ENCODE data around the gene ANTXR1. TPM values are rescaled to one million over a fixed set of nuclear protein-coding genes. Genes with fewer than 3 reads are reported as not detected.

ANTXR1 gene
- total RNA-seq, 1 donor from 2014 or later, result 81.2 TPM

DNA sequence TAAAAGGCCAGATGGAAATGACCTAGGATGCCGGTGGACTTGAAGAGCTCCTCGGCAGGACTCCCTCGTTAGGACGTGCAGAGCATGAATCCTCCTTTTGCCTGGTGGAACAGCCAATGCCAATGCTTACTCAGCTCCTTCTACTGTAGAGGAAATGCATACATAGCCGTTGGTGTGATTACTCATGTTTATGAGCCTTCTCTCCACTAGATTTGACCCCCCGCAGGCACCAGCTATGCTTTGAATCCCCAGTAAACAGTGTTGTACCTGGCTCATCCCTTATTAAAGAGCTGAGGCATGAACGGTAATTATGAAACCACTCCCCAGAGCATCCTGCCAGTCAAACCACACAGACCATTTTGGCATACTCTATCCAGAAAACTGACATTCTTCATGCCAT lies 172.8 kb downstream of the ANTXR1 start:
- intact Hi-C loops (cut with DNase I), result no loop called here

GRCh38 chr2:69186614-69187013 lies 173.6 kb downstream of the ANTXR1 start:
- no peak overlapping the region for H3K4me3 ChIP-seq
- DNase-seq (no peak), ATAC-seq (no peak)
- no peak overlapping the region for H3K27ac ChIP-seq
- H3K27me3 ChIP-seq, result no peaks in the 10 kb centered on the region
- intact Hi-C loops (cut with DNase I), result no loop called here
- H3K9me3 ChIP-seq, result no peaks in the 10 kb centered on the region
- H3K36me3 ChIP-seq, result no peaks in the 10 kb centered on the region
- TF ChIP-seq, protein P1, sequence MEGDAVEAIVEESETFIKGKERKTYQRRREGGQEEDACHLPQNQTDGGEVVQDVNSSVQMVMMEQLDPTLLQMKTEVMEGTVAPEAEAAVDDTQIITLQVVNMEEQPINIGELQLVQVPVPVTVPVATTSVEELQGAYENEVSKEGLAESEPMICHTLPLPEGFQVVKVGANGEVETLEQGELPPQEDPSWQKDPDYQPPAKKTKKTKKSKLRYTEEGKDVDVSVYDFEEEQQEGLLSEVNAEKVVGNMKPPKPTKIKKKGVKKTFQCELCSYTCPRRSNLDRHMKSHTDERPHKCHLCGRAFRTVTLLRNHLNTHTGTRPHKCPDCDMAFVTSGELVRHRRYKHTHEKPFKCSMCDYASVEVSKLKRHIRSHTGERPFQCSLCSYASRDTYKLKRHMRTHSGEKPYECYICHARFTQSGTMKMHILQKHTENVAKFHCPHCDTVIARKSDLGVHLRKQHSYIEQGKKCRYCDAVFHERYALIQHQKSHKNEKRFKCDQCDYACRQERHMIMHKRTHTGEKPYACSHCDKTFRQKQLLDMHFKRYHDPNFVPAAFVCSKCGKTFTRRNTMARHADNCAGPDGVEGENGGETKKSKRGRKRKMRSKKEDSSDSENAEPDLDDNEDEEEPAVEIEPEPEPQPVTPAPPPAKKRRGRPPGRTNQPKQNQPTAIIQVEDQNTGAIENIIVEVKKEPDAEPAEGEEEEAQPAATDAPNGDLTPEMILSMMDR (IDR thresholded peaks at IDR 0.05), result no peak
- peaks cover 2% of the 10 kb centered on the region for H3K4me1 ChIP-seq

More for the DNA sequence above, 172.8 kb downstream of the ANTXR1 start:
- no peak overlapping the region for H3K27ac ChIP-seq
- H3K9me3 ChIP-seq, result no peaks in the 10 kb centered on the region
- TF ChIP-seq, protein P1 (IDR thresholded peaks at IDR 0.05), result no peak
- H3K4me1 ChIP-seq, result peaks cover 2% of the 10 kb centered on the region
- ATAC-seq (no peak), DNase-seq (no peak)
- no peak overlapping the region for H3K4me3 ChIP-seq
- no peaks in the 10 kb centered on the region for H3K36me3 ChIP-seq
- no peaks in the 10 kb centered on the region for H3K27me3 ChIP-seq

DNA sequence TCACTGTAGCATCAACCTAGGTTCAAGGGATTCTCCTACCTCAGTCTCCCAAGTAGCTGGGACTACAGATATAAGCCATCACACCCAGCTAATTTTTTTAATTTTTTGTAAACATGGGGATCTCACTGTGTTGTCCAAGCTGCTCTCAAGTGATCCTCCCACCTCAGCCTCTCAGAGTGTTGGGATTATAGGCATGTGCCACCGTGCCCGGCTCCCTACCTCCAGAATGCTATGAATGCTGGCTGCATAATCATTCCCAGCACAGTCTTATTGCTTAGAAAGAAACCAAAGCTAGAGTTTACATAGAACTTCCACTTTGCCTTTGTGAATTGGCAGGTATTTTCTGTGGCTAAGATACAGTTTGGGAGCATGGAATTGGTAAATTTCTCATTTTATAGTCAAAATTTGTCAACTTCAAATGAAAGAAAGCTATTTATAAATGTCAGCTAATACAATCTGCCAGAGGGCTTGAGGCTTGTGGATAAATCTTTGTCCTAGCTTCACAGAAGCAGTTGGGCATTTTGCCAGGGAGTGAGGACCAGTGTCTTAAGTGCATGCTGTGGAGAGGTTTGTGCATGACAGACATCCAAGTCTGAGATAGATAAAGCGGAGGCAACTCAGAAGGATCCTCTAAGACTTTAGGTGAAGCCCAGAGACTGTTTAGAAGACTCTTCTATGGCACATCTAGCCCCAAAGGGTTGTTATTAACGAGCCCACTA lies 175.4 kb downstream of the ANTXR1 start:
- peaks cover 2% of the 10 kb centered on the region for H3K4me1 ChIP-seq
- no peak for ATAC-seq
- no peak overlapping the region for H3K4me3 ChIP-seq
- TF ChIP-seq, protein P1 (IDR thresholded peaks at IDR 0.05), result no peak
- H3K9me3 ChIP-seq, result no peaks in the 10 kb centered on the region
- DNase-seq, result no peak
- no peak overlapping the region for H3K27ac ChIP-seq
- intact Hi-C loops (cut with DNase I), result no loop called here
- no peaks in the 10 kb centered on the region for H3K27me3 ChIP-seq
- no peaks in the 10 kb centered on the region for H3K36me3 ChIP-seq

- ATAC-seq (no peak), DNase-seq (no peak)
- Histone ChIP-seq H3K27ac (no peak overlapping the region), H3K9me3 (no peaks in the 10 kb centered on the region), H3K4me3 (no peak overlapping the region), H3K36me3 (no peaks in the 10 kb centered on the region), H3K27me3 (no peaks in the 10 kb centered on the region), H3K4me1 (peaks cover 2% of the 10 kb centered on the region)
- TF ChIP-seq, protein P1 (IDR thresholded peaks at IDR 0.05), result no peak
- intact Hi-C loops (cut with DNase I), result no loop called here
Measured at GRCh38 chr2:69190743-69191404, 177.9 kb downstream of the ANTXR1 start.

GRCh38 chr2:69191634-69192033 lies 178.7 kb downstream of the ANTXR1 start:
- no peaks in the 10 kb centered on the region for H3K36me3 ChIP-seq
- H3K4me1 ChIP-seq, result peaks cover 2% of the 10 kb centered on the region
- H3K27me3 ChIP-seq, result no peaks in the 10 kb centered on the region
- no peak overlapping the region for H3K27ac ChIP-seq
- ATAC-seq, result no peak
- H3K9me3 ChIP-seq, result no peaks in the 10 kb centered on the region
- H3K4me3 ChIP-seq, result no peak overlapping the region
- TF ChIP-seq, protein P1 (IDR thresholded peaks at IDR 0.05), result no peak
- intact Hi-C loops (cut with DNase I), result no loop called here
- no peak for DNase-seq
